ENCODE data around the gene TAS2R40. TPM values are rescaled to one million over a fixed set of nuclear protein-coding genes. Genes with fewer than 3 reads are reported as not detected.

The TAS2R40 gene
- total and polyA plus RNA-seq, 2 donors (not counting 3 experiments of a cell fraction or from before 2014, with no cell fraction given) = not detected

DNA sequence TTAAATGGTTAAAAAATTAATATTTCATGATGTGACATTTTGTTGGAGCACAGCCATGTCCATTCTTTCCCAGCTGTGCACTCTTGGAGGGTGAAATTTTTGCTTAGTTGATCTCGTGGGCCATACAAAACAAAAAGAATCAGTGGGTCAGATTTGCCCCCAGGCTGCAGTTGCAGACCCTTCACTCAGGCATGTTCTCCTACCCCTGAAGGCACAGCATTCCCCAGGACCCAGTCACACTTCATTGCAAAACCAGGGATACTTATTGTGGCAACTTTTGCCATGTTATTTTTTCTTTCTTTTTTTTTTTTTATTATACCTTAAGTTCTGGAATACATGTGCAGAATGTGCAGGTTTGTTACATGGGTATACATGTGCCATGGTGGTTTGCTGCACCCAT is 6.0 kb downstream of the TAS2R40 start:
- dilution Hi-C loops (cut with MboI; ENCODE audit: extremely low pct_ligation_motif_present, low sequenced_read_pairs) = no loop called here
- Histone ChIP-seq H2AFZ (ENCODE audit: low read depth, low read length) (no peak overlapping the region), H3K9me3 (replicated peaks; ENCODE audit: control insufficient read depth, insufficient read depth, low read length) (no peaks in the 10 kb centered on the region), H3K9ac (replicated peaks; ENCODE audit: extremely low read depth, insufficient read depth, low read length) (no peak overlapping the region), H3K27me3 (ENCODE audit: control insufficient read depth in 2 of 2, insufficient read depth in 2 of 2, low read length in 2 of 2) (peaks cover 17 to 23% of the 10 kb centered on the region in 2 experiments), H3K27ac (ENCODE audit: insufficient read depth, low read depth, low read length) (no peak overlapping the region), H3K4me3 (replicated peaks in 1 of 3; ENCODE audit: insufficient read depth in 1 of 3, low read depth in 1 of 3, low read length in 3 of 3) (no peak overlapping the region), H3K4me1 (ENCODE audit: control insufficient read depth, extremely low read depth, insufficient read depth, low read length) (no peaks in the 10 kb centered on the region), H3K79me2 (ENCODE audit: control insufficient read depth, insufficient read depth, low read length) (no peaks in the 10 kb centered on the region), H4K20me1 (replicated peaks; ENCODE audit: control insufficient read depth, extremely low read depth, insufficient read depth, low read length) (no peaks in the 10 kb centered on the region), H3K9me1 (replicated peaks; ENCODE audit: control insufficient read depth, extremely low read depth, insufficient read depth, low read length) (no peaks in the 10 kb centered on the region), H3K36me3 (ENCODE audit: control insufficient read depth in 2 of 2, extremely low read depth in 1 of 2, insufficient read depth in 2 of 2, low read length in 2 of 2) (no peaks in the 10 kb centered on the region), H3K4me2 (ENCODE audit: insufficient read depth, low read length) (no peak overlapping the region)
- CTCF ChIA-PET = interaction anchor here (3.2 kb wide), 1 partner anchor 13 kb away, joined by 22 read pairs; no protein-coding TSS in a partner anchor
- DNase-seq (ENCODE audit: low read depth, low spot score) (no peak), FAIRE-seq (no peak)
- no TSS peak for BruUV-seq (replicated peaks)
- intact Hi-C loops (cut with micrococcal nuclease) = no loop called here
- no peak for TF ChIP-seq JUN (IDR thresholded peaks at IDR 0.05; ENCODE audit: borderline replicate concordance, insufficient read depth, insufficient read length, low read depth)
- TF ChIP-seq FOS (IDR thresholded peaks at IDR 0.05; ENCODE audit: borderline replicate concordance, insufficient read depth, low read length) = no peak
- no peak for TF ChIP-seq POLR2A (IDR thresholded peaks at IDR 0.05; ENCODE audit: low read depth, low read length)
- TF ChIP-seq POLR2AphosphoS5 (IDR thresholded peaks at IDR 0.05; ENCODE audit: insufficient read depth, low read depth, low read length) = no peak
- TF ChIP-seq MYC (IDR thresholded peaks at IDR 0.05; ENCODE audit: low read depth, low read length) = no peak
- no peak for TF ChIP-seq CTCF (IDR thresholded peaks at IDR 0.05; ENCODE audit: extremely low read depth in 1 of 2, insufficient read depth in 1 of 2, low read depth in 1 of 2, low read length in 2 of 2)
- POLR2A ChIA-PET = no interaction called here

Measured in endothelial cell of umbilical vein (primary cell).